CD4-positive, alpha-beta T cell treated with Interleukin-6 for 4 hours (primary cell): ENCODE data around the gene PAPPA2.
"Not testable (repeated sequence)": the region's sequence is repeated elsewhere in the genome, so short reads cannot be mapped to it uniquely, and the experiment has no call there.

Experiments used
- DNase-seq: peaks from one replicate; pipeline ENCODE4 v3.0.0-alpha.2; 2020; ENCODE audit warnings: mixed read lengths

The PAPPA2 gene

GRCh38 chr1:176694713-176695112, 231.7 kb downstream of the PAPPA2 start:
- no peak for DNase-seq

DNA sequence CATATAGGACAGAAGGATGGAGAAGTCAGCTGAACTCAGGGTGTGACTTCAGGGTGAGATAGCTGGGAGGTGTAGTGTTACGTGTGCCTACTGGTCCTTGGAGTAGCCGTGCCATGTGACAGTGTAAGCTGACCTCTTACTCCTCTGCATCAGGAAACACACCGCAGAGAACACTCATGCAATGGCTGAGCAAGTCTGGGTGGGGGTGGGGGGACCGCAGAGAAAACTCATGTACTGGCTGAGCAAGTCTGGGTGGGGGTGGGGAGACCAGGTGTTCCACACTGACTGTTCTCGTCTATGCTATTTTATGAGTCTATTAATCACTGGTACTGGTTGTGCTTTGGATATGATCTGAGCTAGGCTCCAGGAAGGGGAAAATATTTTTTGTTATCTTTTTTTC, 233.1 kb downstream of the PAPPA2 start:
- no peak for DNase-seq

- no peak for DNase-seq
Measured at GRCh38 chr1:176696689-176697088, 233.7 kb downstream of the PAPPA2 start.

- DNase-seq: no peak
Measured at GRCh38 chr1:176699821-176700220, 236.8 kb downstream of the PAPPA2 start.

- no peak for DNase-seq
Measured at GRCh38 chr1:176701151-176701866, 238.3 kb downstream of the PAPPA2 start.

DNA sequence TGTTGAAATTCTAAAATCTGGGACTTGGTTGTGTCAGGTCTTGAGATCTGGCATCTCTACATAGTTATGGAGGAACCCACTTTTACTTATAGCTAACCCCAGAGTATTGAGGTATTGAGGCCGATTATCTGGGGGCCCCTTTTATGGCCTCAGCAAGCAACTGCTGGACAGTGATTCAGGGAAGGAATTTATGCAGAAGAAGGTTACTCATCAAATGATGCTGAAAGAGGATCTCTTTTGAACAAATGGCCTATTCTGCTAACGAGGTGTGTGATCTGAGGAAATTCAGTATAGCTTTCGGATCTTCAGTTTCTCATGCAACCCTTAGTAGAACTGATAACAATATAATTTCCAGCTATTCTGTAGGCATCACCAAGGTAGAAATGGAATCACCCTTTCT, 239.9 kb downstream of the PAPPA2 start:
- DNase-seq: no peak

DNA sequence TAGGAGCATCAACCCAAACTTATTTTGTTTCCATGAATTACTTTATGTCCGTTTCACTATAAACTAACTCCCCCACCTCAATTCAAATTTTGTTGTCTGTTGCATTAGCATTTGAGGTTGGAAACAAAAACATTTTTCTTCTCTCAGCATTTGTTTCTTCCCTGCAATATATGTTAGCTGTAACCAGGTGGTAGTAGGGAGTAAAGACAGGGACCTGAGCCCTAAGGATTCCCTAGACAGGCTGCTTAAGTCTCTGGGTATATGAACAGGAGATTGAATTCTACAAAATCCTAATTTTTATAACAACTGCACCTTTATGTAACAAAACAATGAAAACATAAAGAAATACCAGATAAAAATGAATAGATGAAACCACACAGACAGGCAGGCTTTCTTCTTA, 242.6 kb downstream of the PAPPA2 start:
- DNase-seq: no peak

DNA sequence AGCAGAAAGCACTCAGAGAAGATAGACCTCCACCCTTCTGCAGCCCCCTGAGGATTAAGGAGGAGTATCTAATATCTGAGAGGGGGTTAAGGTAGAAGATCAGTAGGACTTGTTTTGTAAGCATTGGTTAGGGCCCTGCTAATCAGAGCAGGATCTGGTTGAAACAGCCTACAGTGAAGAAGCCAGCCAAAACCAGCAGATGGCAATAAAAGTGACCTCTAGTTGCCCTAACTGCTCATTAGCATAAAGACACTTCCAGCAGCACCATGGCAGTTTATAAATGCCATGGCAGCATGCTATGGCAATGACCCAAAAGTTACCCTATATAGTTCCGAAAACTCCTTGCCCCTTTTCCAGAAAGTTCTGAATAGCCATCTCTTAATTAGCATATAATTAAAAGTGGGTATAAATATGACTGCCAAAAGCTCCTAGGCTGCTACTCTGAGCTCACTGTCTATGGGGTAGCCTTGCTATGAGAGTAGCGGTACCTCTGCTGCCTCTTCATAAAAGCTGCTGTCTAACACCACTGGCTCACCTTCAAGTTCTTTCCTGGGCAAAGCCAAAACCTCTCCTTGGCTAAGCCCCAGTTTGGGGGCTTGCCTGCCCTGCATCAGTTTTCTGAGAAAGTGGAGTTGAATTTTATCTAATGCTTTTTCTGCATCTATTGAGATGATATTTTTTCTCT, 254.2 kb downstream of the PAPPA2 start:
- DNase-seq: no peak

- no peak for DNase-seq
Measured at GRCh38 chr1:176719447-176719846, 256.5 kb downstream of the PAPPA2 start.

DNA sequence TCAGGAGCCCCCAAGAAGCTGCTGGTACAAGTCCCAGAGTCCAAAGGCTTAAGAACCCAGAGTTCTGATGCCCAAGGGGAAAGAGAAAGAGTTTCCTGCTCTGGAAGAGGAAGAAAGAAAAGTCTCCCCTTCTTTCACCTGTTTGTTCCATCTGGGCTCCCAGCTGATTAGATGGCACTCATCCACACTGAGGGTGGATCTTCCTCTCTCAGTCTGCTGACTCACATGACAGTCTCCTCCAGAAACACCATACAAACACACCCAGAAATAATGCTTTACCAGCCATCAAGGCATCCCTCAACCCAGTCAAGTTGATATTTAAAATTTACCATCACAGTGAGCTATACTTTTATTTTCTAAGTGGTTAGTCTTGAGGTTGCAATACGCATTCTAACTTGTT, 257.9 kb downstream of the PAPPA2 start:
- no peak for DNase-seq

DNA sequence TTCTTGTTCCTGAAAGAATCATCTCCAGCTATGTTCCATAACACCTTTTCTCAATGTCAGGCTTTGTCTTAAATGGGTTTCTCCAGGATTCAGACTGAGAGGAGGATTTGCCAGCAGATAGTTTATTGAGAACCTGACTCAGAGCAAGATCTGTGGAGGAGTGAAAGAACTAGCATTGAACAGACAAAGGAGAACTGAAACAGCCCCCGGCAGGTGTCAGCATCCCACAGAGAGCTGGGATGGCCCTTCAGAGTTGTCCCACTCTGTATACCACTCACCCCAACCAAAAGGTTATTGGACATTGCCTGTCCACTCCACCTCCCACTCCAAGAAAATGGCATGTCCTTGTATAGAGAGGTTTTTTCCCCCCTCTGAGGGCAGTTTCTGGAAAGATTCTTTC, 270.7 kb downstream of the PAPPA2 start:
- DNase-seq: no peak

GRCh38 chr1:176735201-176735600, 272.2 kb downstream of the PAPPA2 start:
- no peak for DNase-seq

DNA sequence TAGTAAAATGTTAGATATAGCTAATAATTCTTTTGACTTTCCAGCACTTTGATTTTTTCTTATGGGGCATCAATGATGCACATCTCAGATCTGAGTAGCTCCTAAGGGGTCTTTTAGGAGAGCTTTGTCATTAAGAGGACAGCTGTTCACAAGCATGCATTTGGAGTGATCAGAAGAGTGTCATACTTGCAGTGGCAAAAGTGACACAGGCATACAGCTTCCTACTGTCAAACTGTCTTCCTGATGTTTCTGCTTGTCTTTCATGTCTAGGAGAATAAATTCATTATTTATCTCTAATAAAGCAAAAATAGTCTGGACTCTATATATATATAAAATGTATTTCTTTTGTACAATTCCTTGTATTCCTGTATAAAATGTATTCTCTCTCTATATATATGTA, 273.0 kb downstream of the PAPPA2 start:
- DNase-seq: no peak

DNA sequence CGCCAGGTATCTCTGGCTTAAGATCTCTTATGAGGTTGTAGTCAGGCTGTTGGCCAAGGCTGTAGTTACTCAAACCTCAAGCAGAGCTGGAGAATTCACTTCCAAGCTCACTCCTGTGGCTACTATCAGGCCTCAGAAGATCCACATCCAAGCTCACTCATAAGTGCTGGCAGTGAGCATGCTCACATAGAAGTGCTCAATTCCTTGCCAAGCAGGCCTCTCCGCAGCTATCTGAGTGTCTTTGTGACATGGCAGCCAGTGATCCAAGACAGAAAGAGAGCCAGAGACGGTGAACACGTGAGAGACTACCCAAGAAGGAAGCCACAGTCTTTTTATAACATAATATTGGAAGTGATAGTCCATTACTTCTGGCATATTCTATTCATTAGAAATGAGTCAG, 278.2 kb downstream of the PAPPA2 start:
- no peak for DNase-seq

- no peak for DNase-seq
Measured at GRCh38 chr1:176742322-176742721, 279.3 kb downstream of the PAPPA2 start.

- DNase-seq: no peak
Measured at GRCh38 chr1:176744142-176744541, 281.2 kb downstream of the PAPPA2 start.

GRCh38 chr1:176745945-176746344, 283.0 kb downstream of the PAPPA2 start:
- DNase-seq: no peak

DNA sequence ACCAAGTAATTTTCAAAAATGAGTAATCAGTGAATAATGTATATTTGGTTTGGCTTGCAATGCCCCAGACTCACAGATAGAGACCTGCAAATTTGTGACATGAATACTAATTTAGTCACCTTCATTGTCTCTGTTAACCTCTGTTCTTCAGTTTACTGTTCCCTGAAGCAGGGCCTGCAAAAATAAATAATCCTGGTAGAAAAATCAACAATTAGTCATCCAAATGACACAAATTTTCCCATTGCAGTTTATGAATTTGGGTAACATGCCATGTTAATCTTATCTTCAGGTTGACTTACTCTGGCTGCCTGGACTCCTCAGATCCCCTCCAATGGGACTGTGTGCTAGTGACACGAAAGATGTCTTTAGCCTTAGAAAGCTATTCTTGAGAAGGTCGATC, 289.5 kb downstream of the PAPPA2 start:
- DNase-seq: no peak

GRCh38 chr1:176754676-176755075, 291.7 kb downstream of the PAPPA2 start:
- DNase-seq: no peak

- not testable (repeated sequence) for DNase-seq
Measured at GRCh38 chr1:176756817-176757216, 293.8 kb downstream of the PAPPA2 start.

GRCh38 chr1:176765608-176766007, 302.6 kb downstream of the PAPPA2 start:
- DNase-seq: no peak

- no peak for DNase-seq
Measured at GRCh38 chr1:176766779-176767178, 303.8 kb downstream of the PAPPA2 start.

DNA sequence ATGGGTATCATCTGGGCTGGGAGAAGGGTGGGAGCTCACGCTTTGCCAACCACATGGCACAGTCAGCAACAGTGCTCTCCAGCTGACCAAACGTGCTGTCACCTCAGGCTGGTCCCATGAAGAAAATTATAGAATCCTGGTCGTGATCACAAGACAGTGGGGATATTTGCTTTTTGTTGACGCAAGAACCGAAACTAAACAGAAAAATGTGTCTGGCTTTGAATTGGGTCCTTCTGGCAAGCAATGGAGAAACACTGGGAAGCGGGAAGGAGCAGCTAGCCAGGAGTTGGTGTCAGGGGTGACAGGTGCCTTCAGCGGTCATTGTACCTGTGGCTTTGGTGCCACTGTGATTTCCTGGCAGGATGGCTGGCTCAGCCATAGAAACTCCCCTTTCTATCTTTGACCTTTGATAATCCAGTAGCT, 304.8 kb downstream of the PAPPA2 start:
- no peak for DNase-seq

- DNase-seq: no peak
Measured at GRCh38 chr1:176768532-176768931, 305.6 kb downstream of the PAPPA2 start.

DNA sequence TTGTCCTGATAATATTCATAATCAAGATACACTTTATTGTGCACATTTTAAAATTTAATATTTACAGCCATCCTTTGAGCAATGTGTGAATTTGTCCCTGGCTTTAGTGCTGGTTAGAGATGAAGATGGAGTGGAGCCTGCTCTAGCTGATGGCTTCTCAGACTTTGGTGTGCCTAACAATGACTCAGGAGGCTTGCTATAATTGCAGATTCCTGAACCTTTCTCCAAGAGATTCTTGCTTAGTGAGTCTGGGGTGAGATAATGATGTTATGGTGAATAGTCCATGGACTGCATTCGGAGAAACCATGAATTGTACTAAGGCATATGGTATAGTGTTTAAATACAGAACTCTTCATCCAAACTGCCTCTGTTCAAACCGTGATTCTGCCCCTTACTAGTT, 307.1 kb downstream of the PAPPA2 start:
- no peak for DNase-seq
